Neural cell (in vitro differentiated cells): ENCODE data around the gene RASL10A. TPM values are rescaled to one million over a fixed set of nuclear protein-coding genes. Genes with fewer than 3 reads are reported as not detected.

ENCODE experiments used
- H2AFZ ChIP-seq: fragments of 200-600, 300-800 bp; sonication (generic), shearing (Covaris generic); 2 replicates; pipeline ENCODE4 v1.6.0; 2014; ENCODE audit warnings: low read depth, mild to moderate bottlenecking, antibody characterized with exemption, low read length, moderate library complexity
- H3F3A ChIP-seq: fragments of 200-600 bp; shearing (Covaris generic); 2 replicates; pipeline ENCODE4 v1.6.1; 2016; ENCODE audit warnings: mild to moderate bottlenecking, moderate library complexity, mixed read lengths, antibody characterized with exemption, low read length; ENCODE audit not compliant: insufficient read depth, poor library complexity, severe bottlenecking
- H3K27ac ChIP-seq: fragments of 200-600, 300-800 bp; sonication (generic), shearing (Covaris generic); 2 replicates; pipeline ENCODE4 v1.5.1; 2014; ENCODE audit warnings: mild to moderate bottlenecking, low read length, moderate library complexity
- H3K27me3 ChIP-seq: fragments of 300-800, 200-600 bp; sonication (generic), shearing (Covaris generic); 2 replicates; pipeline ENCODE4 v1.6.0; 2014; ENCODE audit warnings: mild to moderate bottlenecking, low read depth, low read length, moderate library complexity; ENCODE audit not compliant: insufficient read depth
- H3K36me3 ChIP-seq: fragments of 300-800, 200-600 bp; sonication (generic), shearing (Covaris generic); 2 replicates; pipeline ENCODE4 v1.5.1; 2014; ENCODE audit warnings: mild to moderate bottlenecking, antibody characterized with exemption, low read length, moderate library complexity; ENCODE audit not compliant: insufficient read depth
- H3K4me2 ChIP-seq: fragments of 300-800, 200-600 bp; sonication (generic), shearing (Covaris generic); 2 replicates; pipeline ENCODE4 v1.6.0; 2014; ENCODE audit warnings: mild to moderate bottlenecking, low read length
- H3K4me3 ChIP-seq: fragments of 300-800, 200-600 bp; sonication (generic), shearing (Covaris generic); 2 replicates; pipeline ENCODE4 v1.5.1; 2014; ENCODE audit warnings: mild to moderate bottlenecking, low read length, moderate library complexity
- H3K79me2 ChIP-seq: fragments of 200-600 bp; shearing (Covaris generic); replicated peaks from 2 replicates; pipeline ENCODE4 v1.6.0; 2014; ENCODE audit warnings: mild to moderate bottlenecking, low read length, moderate library complexity; ENCODE audit not compliant: insufficient read depth
- H3K9ac ChIP-seq: fragments of 300-800, 200-600 bp; sonication (generic), shearing (Covaris generic); 2 replicates; pipeline ENCODE4 v1.6.1; 2016; ENCODE audit warnings: mild to moderate bottlenecking, low read length, mixed read lengths
- H3K9me2 ChIP-seq: fragments of 200-600 bp; shearing (Covaris generic); 2 replicates; pipeline ENCODE4 v1.6.1; 2016; ENCODE audit warnings: mild to moderate bottlenecking, low read length, mixed read lengths; ENCODE audit not compliant: insufficient read depth
- H3K9me3 ChIP-seq: fragments of 200-600, 300-800 bp; sonication (generic), shearing (Covaris generic); 2 replicates; pipeline ENCODE4 v1.6.1; 2016; ENCODE audit warnings: mild to moderate bottlenecking, mixed run types, low read length, moderate library complexity, mixed read lengths
- H4K20me1 ChIP-seq: fragments of 200-600 bp; shearing (Covaris generic); 2 replicates; pipeline ENCODE4 v1.6.1; 2016; ENCODE audit warnings: mild to moderate bottlenecking, mixed run types; ENCODE audit not compliant: insufficient read depth
- CTCF ChIP-seq: fragments of 450-650 bp; IDR thresholded peaks from 2 replicates; pipeline ENCODE4 v1.5.1; 2014; ENCODE audit warnings: antibody characterized with exemption, mild to moderate bottlenecking, moderate library complexity; ENCODE audit not compliant: poor library complexity, severe bottlenecking
- EP300 ChIP-seq: fragments of 450-650 bp; conservative IDR thresholded peaks from 2 replicates; pipeline ENCODE4 v1.6.1; 2014; ENCODE audit warnings: antibody characterized with exemption, mild to moderate bottlenecking, moderate library complexity; ENCODE audit not compliant: poor library complexity, severe bottlenecking
- EZH2 ChIP-seq: fragments of 200-600, 300-800 bp; shearing (Covaris generic), sonication (generic); IDR thresholded peaks from 2 replicates; pipeline ENCODE4 v1.6.1; 2014; ENCODE audit warnings: antibody characterized with exemption, low read length, borderline replicate concordance, mild to moderate bottlenecking; ENCODE audit not compliant: insufficient read depth, poor library complexity, severe bottlenecking
- MXI1 ChIP-seq: fragments of 450-650 bp; conservative IDR thresholded peaks from 2 replicates; pipeline ENCODE4 v1.6.1; 2014; ENCODE audit warnings: antibody characterized with exemption, mild to moderate bottlenecking; ENCODE audit not compliant: poor library complexity, severe bottlenecking
- POLR2AphosphoS5 ChIP-seq: IDR thresholded peaks from 2 replicates; pipeline ENCODE4 v1.6.1; 2012
- RAD21 ChIP-seq: fragments of 450-650 bp; conservative IDR thresholded peaks from 2 replicates; pipeline ENCODE4 v1.6.1; 2014; ENCODE audit warnings: antibody characterized with exemption, mild to moderate bottlenecking, moderate library complexity
- REST ChIP-seq: IDR thresholded peaks from 2 replicates; pipeline ENCODE4 v1.6.1; 2012; ENCODE audit warnings: borderline replicate concordance
- SMC3 ChIP-seq: fragments of 450-650 bp; conservative IDR thresholded peaks from 2 replicates; pipeline ENCODE4 v1.6.1; 2014; ENCODE audit warnings: antibody characterized with exemption, mild to moderate bottlenecking, moderate library complexity; ENCODE audit not compliant: poor library complexity
- TAF1 ChIP-seq: IDR thresholded peaks from 2 replicates; pipeline ENCODE4 v1.6.1; 2012; ENCODE audit warnings: low read depth
- polyA plus RNA-seq: library from polyadenylated mRNA; depleted of rRNA; stranded (reverse); fragments of >200 nt; gene quantifications from 2 replicates; pipeline ENCODE4 v1.2.3, GENCODE V29; 2014

RASL10A gene
- polyA plus RNA-seq, 1 donor from 2014 or later, result 3.0 TPM

- H3F3A ChIP-seq, result no peaks in the 10 kb centered on the region
- H3K27me3 ChIP-seq, result no peaks in the 10 kb centered on the region
- no peak overlapping the region for H3K4me2 ChIP-seq
- no peak overlapping the region for H3K4me3 ChIP-seq
- no peaks in the 10 kb centered on the region for H3K9me2 ChIP-seq
- H4K20me1 ChIP-seq, result no peaks in the 10 kb centered on the region
- no peak for TF ChIP-seq POLR2AphosphoS5
- no peak for TF ChIP-seq RAD21
- TF ChIP-seq TAF1, result no peak
- TF ChIP-seq SMC3, result no peak
- TF ChIP-seq EZH2, result no peak
- no peak for TF ChIP-seq REST
- TF ChIP-seq EP300, result no peak
- TF ChIP-seq CTCF, result no peak
- TF ChIP-seq MXI1, result no peak
- H3K27ac ChIP-seq, result no peak overlapping the region
- no peaks in the 10 kb centered on the region for H3K9me3 ChIP-seq
- no peaks in the 10 kb centered on the region for H3K79me2 ChIP-seq
- peaks cover 20% of the 10 kb centered on the region for H3K36me3 ChIP-seq
- no peak overlapping the region for H2AFZ ChIP-seq
- H3K9ac ChIP-seq, result no peak overlapping the region
These were observed 16.2 kb downstream of the RASL10A start for GRCh38 chr22:29299136-29299900.

- H3K9ac ChIP-seq, result no peak overlapping the region
- H3K27me3 ChIP-seq, result no peaks in the 10 kb centered on the region
- H3K9me3 ChIP-seq, result no peaks in the 10 kb centered on the region
- no peaks in the 10 kb centered on the region for H4K20me1 ChIP-seq
- peaks cover 20% of the 10 kb centered on the region for H3K36me3 ChIP-seq
- no peak overlapping the region for H2AFZ ChIP-seq
- H3K4me2 ChIP-seq, result no peak overlapping the region
- H3K9me2 ChIP-seq, result no peaks in the 10 kb centered on the region
- TF ChIP-seq RAD21 (no peak), POLR2AphosphoS5 (no peak), EZH2 (no peak), REST (no peak), MXI1 (no peak), TAF1 (no peak), EP300 (no peak)
- H3K79me2 ChIP-seq, result no peaks in the 10 kb centered on the region
- H3K4me3 ChIP-seq, result no peak overlapping the region
- no peaks in the 10 kb centered on the region for H3F3A ChIP-seq
- H3K27ac ChIP-seq, result no peak overlapping the region
These were observed 16.9 kb downstream of the RASL10A start for GRCh38 chr22:29298641-29299040.
